ACC112 (cell line): Measurements from ENCODE around the gene FBXO5.
"Not testable (repeated sequence)": the region's sequence is repeated elsewhere in the genome, so short reads cannot be mapped to it uniquely, and the experiment has no call there.

Source experiments
- H2AFZ ChIP-seq: fragments of 200-600 bp; sonication (generic); one replicate; pipeline ENCODE4 v1.6.0; 2017; ENCODE audit warnings: antibody characterized with exemption, low read length; ENCODE audit not compliant: unreplicated experiment
- H3K27ac ChIP-seq: fragments of 200-600 bp; sonication (generic); 2 replicates; pipeline ENCODE4 v1.5.1; 2014; ENCODE audit warnings: low read depth, mild to moderate bottlenecking, antibody characterized with exemption, low read length, moderate library complexity
- H3K27me3 ChIP-seq: fragments of 200-600 bp; sonication (generic); 2 replicates; pipeline ENCODE4 v1.6.1; 2014; ENCODE audit warnings: mild to moderate bottlenecking, antibody characterized with exemption, low read length, moderate library complexity, mixed read lengths; ENCODE audit not compliant: insufficient read depth
- H3K36me3 ChIP-seq: fragments of 200-600 bp; sonication (generic); 2 replicates; pipeline ENCODE4 v1.6.1; 2016; ENCODE audit warnings: mild to moderate bottlenecking, antibody characterized with exemption, low read length, moderate library complexity, mixed read lengths; ENCODE audit not compliant: insufficient read depth
- H3K4me1 ChIP-seq: fragments of 200-600 bp; sonication (generic); one replicate; pipeline ENCODE4 v1.6.1; 2016; ENCODE audit warnings: low read length, mixed read lengths; ENCODE audit not compliant: insufficient read depth, unreplicated experiment, control insufficient read depth
- H3K4me3 ChIP-seq: fragments of 200-600 bp; sonication (generic); 2 replicates; pipeline ENCODE4 v1.5.1; 2014; ENCODE audit warnings: mild to moderate bottlenecking, low read depth, low read length
- H3K79me2 ChIP-seq: fragments of 200-600 bp; sonication (generic); one replicate; pipeline ENCODE4 v1.6.0; 2016; ENCODE audit warnings: low read length; ENCODE audit not compliant: control insufficient read depth, unreplicated experiment, insufficient read depth

The FBXO5 gene

GRCh38 chr6:152993431-152993830 is 10.6 kb upstream of the FBXO5 start:
- H3K27ac ChIP-seq, result no peak overlapping the region
- peaks cover 76% of the 10 kb centered on the region for H3K79me2 ChIP-seq
- no peak overlapping the region for H2AFZ ChIP-seq
- no peak overlapping the region for H3K4me3 ChIP-seq
- H3K36me3 ChIP-seq, result peaks cover 41% of the 10 kb centered on the region
- H3K27me3 ChIP-seq, result no peaks in the 10 kb centered on the region
- no peaks in the 10 kb centered on the region for H3K4me1 ChIP-seq

GRCh38 chr6:152986978-152987377 is 4.1 kb upstream of the FBXO5 start:
- peaks cover 7% of the 10 kb centered on the region for H3K4me1 ChIP-seq
- peaks cover 9% of the 10 kb centered on the region for H3K36me3 ChIP-seq
- no peak overlapping the region for H3K27ac ChIP-seq
- H3K79me2 ChIP-seq, result peaks cover 63% of the 10 kb centered on the region
- no peak overlapping the region for H2AFZ ChIP-seq
- no peak overlapping the region for H3K4me3 ChIP-seq
- H3K27me3 ChIP-seq, result no peaks in the 10 kb centered on the region

- not testable (repeated sequence) for H3K27me3 ChIP-seq, H2AFZ ChIP-seq, H3K36me3 ChIP-seq, H3K27ac ChIP-seq
- peaks cover 14% of the 10 kb centered on the region for H3K4me1 ChIP-seq
- H3K79me2 ChIP-seq, result peaks cover 66% of the 10 kb centered on the region
- H3K4me3 ChIP-seq, result peak overlapping the region; percentile 98
These were observed 2.5 kb upstream of the FBXO5 start for GRCh38 chr6:152985300-152985699.

GRCh38 chr6:152984513-152984872 is 1.7 kb upstream of the FBXO5 start:
- peaks cover 22% of the 10 kb centered on the region for H3K4me1 ChIP-seq
- peak overlapping the region; percentile 98 for H3K4me3 ChIP-seq
- peak overlapping the region; percentile 89 for H3K27ac ChIP-seq
- no peaks in the 10 kb centered on the region for H3K27me3 ChIP-seq
- H2AFZ ChIP-seq, result peak overlapping the region; percentile 3
- no peaks in the 10 kb centered on the region; the same call in 1 of the 2 replicates for H3K36me3 ChIP-seq
- H3K79me2 ChIP-seq, result peaks cover 68% of the 10 kb centered on the region

GRCh38 chr6:152983637-152984512 is 1.0 kb upstream of the FBXO5 start:
- peaks cover 74% of the 10 kb centered on the region for H3K79me2 ChIP-seq
- H3K36me3 ChIP-seq, result no peaks in the 10 kb centered on the region; the same call in 1 of the 2 replicates
- peaks cover 28% of the 10 kb centered on the region for H3K4me1 ChIP-seq
- peak overlapping the region; percentile 85 for H2AFZ ChIP-seq
- no peaks in the 10 kb centered on the region for H3K27me3 ChIP-seq
- H3K27ac ChIP-seq, result peak overlapping the region; percentile 89
- H3K4me3 ChIP-seq, result peak overlapping the region; percentile 98

GRCh38 chr6:152981989-152982903 is 595 bp downstream of the FBXO5 start:
- peaks cover 89% of the 10 kb centered on the region for H3K79me2 ChIP-seq

GRCh38 chr6:152981219-152981618 is 1.6 kb downstream of the FBXO5 start:
- Histone ChIP-seq H3K27ac (0 out of 2 replicates have a peak overlapping the region, but pooled peaks have one; percentile 67), H3K79me2 (peaks cover 91% of the 10 kb centered on the region), H3K4me1 (peaks cover 46% of the 10 kb centered on the region), H2AFZ (no peak overlapping the region), H3K27me3 (no peaks in the 10 kb centered on the region), H3K4me3 (peak overlapping the region; percentile 98), H3K36me3 (peaks cover 8% of the 10 kb centered on the region; the same call in 1 of the 2 replicates)

More at GRCh38 chr6:152981989-152982903, 595 bp downstream of the FBXO5 start:
- Histone ChIP-seq H3K36me3 (no peaks in the 10 kb centered on the region; the same call in 1 of the 2 replicates), H3K27ac (peak overlapping the region; percentile 42), H3K4me1 (peaks cover 42% of the 10 kb centered on the region), H3K4me3 (peak overlapping the region; percentile 98), H3K27me3 (no peaks in the 10 kb centered on the region), H2AFZ (no peak overlapping the region)

- Histone ChIP-seq H3K4me1 (peaks cover 46% of the 10 kb centered on the region), H3K36me3 (peaks cover 10% of the 10 kb centered on the region; the same call in 1 of the 2 replicates), H3K27me3 (no peaks in the 10 kb centered on the region), H3K79me2 (peaks cover 91% of the 10 kb centered on the region), H3K4me3 (peak overlapping the region; percentile 98), H3K27ac (peak overlapping the region; percentile 67), H2AFZ (no peak overlapping the region)
These were observed 2.2 kb downstream of the FBXO5 start for GRCh38 chr6:152980656-152981055.

- Histone ChIP-seq H3K4me1 (peaks cover 50% of the 10 kb centered on the region), H3K36me3 (peaks cover 25% of the 10 kb centered on the region), H3K4me3 (peak overlapping the region; percentile 98)
These were observed 3.7 kb downstream of the FBXO5 start for GRCh38 chr6:152979116-152979515.

GRCh38 chr6:152978058-152978457 is 4.8 kb downstream of the FBXO5 start:
- Histone ChIP-seq H3K4me3 (peak overlapping the region; percentile 31; the same call in 1 of the 2 replicates), H3K27ac (peak overlapping the region; percentile 67), H3K79me2 (peaks cover 96% of the 10 kb centered on the region), H3K36me3 (peaks cover 33% of the 10 kb centered on the region), H2AFZ (no peak overlapping the region), H3K4me1 (peaks cover 50% of the 10 kb centered on the region), H3K27me3 (no peaks in the 10 kb centered on the region)

More at GRCh38 chr6:152979116-152979515, 3.7 kb downstream of the FBXO5 start:
- H3K27ac ChIP-seq, result peak overlapping the region; percentile 67
- no peaks in the 10 kb centered on the region for H3K27me3 ChIP-seq
- peaks cover 91% of the 10 kb centered on the region for H3K79me2 ChIP-seq
- no peak overlapping the region for H2AFZ ChIP-seq
